Stimulated activated CD8-positive, alpha-beta memory T cell treated with anti-CD3 and anti-CD28 coated beads, Interleukin-4, amount 100 ng/mL, for 1 hour (primary cell): ENCODE results near the gene TRAF3.
"Not testable (repeated sequence)": the region's sequence is repeated elsewhere in the genome, so short reads cannot be mapped to it uniquely, and the experiment has no call there.

Source experiments
- DNase-seq, 2 donors: peaks; one replicate each; pipeline ENCODE4 v3.0.0-alpha.2; 2020; ENCODE audit warnings: low read depth in 2 of 2, low spot score in 1 of 2

Gene TRAF3

DNA sequence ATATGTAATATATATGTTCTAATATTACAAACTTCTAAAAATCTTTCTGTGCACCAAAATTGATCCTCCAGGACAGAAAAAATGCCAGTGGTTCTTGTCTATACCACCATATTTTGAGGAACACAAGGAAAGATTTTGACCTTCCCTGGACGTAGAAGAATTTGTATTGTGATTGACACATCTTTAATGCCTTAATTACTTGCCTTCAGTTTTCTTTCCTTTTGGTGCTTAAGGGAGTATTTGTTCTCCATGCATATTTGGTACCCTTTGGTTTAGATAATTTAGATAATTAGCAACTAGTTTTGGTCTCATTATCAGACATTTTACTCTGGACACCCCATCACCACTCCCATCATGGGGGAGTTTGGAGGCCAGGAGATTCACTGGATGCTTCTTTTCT, 27.6 kb downstream of the TRAF3 start:
- DNase-seq, result no peak

DNA sequence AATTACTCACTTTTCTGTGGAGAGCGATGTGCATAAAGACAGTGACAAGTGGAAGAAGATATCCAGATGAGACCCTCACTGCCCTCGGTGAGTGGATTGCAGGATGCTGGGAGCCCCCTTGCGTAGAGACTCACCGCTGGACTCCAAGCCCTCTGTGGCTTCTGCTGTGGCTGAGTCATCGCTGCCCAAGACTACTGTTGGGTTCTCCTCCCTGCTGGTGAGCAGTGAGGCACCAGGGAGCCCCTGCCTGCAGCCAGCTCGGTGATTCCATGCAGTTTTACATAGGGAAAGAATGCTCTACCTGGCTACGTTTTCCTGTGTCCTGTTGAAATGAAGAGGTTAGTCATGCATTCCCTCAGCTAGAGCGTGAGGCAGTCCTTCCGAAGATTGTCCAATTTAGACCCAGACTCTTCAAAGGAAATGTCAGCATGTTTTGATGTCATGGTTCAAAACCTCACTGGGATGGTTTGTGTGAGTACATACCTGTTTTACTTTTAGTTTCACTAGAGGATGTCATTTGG, 28.2 kb downstream of the TRAF3 start:
- DNase-seq, result no peak

- DNase-seq, result no peak
Measured at GRCh38 chr14:102805941-102806340, 28.7 kb downstream of the TRAF3 start.

DNA sequence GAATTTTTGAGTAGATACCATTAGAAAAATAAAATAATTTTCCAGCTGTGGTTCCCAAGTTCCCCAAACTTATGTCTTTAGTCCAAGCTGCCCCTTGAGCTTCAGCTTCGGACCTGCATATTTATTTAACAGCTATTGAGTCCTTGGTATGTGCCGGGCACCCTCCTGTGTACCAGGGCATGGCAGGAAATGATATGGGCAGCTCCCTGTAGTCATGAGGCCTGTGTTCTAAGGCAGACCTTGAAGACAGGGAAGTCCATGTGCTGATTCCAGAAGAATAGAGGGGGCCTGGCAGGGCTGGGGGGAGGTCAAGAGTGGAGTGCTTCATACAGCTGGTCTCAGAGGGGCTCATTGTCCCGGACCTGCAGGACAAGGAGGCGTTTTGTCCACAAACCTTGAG, 29.2 kb downstream of the TRAF3 start:
- no peak for DNase-seq

GRCh38 chr14:102807013-102807406, 29.8 kb downstream of the TRAF3 start:
- DNase-seq, result no peak

- DNase-seq, result no peak
Measured at GRCh38 chr14:102809870-102810269, 32.6 kb downstream of the TRAF3 start.

DNA sequence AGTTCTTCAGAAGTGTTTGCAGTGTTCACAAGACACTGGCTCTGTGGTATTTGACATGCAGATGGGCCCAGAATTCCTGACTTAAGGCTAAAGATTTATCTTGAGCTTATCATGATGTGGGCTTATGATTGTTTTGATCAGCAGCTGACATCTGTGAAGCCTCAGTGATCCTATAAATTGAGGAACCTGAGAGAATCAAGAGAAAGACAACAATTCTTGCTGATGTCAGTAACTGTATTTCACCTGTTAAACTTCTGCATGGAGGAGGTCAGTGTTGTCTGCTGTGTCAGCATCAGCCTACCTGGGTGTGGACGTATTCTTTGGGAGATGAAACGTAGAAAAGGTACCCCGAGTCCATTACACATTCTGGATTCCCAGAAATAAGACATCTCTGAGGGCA, 33.3 kb downstream of the TRAF3 start:
- DNase-seq, result no peak

DNA sequence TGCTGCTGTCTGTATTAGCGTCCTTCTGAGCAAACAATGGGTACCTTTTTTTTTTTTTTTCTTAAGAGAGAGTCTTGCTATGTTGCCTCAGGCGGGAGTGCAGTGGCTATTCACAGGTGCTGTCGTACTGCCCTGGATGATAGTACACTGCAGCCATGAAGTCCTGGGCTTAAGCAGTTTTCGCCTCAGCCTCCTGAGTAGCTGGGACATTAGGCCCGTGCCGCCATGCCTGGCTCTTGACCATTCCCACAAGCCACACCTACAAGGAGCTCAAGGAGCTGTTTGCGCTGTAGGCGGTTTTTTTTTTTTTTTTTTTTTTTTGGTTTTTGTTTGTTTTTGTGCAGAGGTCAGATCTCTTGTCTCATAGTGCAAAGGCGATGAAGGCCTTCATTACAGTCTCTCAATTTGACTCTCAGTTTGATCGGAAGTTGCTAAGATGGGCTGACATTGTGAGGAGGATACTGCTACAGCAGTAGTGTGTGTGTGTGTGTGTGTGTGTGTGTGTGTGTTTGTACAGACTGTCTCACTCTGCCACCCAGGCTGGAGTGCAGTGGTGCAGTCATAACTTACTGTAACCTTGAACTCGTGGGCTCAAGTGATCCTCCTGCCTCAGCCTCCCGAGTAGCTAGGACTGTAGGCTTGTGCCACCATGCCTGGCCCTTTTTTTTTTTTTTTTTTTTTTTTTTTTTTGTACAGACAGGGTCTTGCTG, 34.2 kb downstream of the TRAF3 start:
- DNase-seq, result no peak

- DNase-seq, result no peak
Measured at GRCh38 chr14:102811971-102812370, 34.7 kb downstream of the TRAF3 start.

DNA sequence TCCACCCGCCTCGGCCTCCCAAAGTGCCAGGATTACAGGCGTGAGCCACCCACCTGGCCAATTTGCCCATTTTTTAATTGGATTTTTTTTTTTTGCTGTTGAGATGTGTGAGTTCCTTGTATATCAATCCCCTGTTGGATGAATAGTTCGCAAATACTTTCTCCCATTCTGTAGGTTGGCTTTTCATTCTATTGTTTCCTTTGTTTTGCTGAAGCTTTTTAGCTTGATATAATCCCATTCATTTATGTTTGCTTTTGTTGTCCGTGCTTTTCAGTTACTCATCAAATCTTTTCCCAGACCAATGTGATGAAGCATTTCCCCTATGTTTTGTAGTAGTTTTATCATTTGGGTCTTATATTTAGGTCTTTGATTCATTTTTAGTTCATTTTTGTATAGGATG, 36.4 kb downstream of the TRAF3 start:
- no peak for DNase-seq

DNA sequence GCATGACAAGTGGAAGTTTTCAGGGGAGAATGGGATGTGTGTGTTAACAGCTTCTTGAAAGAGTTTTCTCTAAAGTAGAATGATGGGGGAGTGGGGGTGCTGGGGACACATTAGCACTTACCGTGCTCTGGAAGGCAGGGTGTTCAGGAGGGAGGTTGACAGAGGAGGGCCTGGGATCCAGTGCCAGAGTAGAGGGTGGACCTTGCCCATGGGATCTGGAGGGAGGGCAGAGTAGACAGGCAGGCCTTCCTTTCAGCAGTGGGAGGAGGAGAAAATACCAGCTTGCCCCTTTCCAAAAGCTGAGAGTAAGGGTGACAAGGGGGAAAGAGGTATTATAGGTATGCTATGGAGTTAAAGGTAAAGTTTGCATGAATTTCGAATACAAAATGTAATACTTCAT, 40.1 kb downstream of the TRAF3 start:
- no peak for DNase-seq

DNA sequence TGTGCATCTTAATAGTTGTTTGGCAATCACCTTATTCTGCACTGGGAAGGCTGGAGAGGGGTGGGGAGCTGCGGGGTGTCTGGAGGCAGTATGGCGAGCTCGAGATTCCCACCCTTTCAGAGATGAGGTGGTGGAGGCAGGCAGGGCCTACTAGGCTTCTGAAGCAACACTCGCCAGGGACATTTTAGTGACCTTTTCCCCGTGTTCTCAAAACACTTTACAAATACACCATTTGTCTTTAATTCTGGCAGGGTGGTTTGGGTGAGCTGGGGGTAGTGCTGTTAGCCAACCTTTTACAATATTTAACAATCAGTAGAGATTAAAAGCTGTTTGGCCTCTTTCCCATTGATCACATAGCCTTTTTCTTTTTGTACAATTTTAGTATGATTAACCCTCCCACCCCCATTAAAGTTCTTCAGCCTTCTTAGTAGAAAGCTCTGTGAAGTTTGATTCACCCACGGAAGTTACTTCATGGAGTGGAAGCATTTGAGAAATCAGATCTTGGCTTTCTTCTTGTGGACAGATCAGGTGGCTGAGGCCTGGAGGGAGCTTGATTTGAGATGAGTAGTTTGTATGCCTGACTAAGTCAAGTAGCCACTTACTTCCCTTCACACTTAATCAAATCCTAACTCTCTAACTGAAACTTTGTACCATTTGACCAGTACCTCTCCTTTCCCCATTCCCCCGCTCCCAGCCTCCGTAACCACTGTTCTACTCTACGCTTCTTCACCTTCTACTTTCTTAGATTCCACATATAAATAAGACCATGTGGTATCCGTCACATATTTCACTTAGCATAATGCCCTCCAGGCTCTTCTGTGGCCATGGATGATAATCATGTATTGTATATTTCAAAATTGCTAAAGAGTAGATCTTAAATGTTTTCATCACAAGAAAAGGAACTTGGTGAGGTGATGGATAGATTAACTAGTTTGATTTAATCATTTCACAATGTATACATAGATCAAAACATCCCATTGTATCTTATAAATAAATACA, 41.0 kb downstream of the TRAF3 start:
- DNase-seq, result no peak

GRCh38 chr14:102819176-102819628, 42.0 kb downstream of the TRAF3 start:
- no peak for DNase-seq

GRCh38 chr14:102819747-102820330, 42.6 kb downstream of the TRAF3 start:
- no peak for DNase-seq

DNA sequence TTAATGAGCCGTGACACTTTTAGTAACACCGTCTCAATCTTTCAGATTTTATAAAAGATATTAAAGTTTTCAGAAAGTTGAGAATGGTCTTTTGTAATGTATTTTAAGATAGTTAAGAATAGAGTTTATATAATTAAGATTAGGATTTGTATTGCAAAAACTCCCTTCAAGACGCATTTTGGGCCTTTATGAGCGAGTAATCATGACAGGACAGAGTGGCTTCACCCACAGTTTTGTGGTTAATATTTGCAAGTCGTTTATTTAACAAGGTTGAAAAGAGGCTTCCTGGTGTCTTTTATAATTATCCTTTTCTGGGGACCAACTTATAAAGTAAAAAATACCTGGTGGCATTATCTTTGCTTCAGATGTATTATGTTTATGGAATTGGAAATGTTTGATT, 44.0 kb downstream of the TRAF3 start:
- DNase-seq, result no peak

DNA sequence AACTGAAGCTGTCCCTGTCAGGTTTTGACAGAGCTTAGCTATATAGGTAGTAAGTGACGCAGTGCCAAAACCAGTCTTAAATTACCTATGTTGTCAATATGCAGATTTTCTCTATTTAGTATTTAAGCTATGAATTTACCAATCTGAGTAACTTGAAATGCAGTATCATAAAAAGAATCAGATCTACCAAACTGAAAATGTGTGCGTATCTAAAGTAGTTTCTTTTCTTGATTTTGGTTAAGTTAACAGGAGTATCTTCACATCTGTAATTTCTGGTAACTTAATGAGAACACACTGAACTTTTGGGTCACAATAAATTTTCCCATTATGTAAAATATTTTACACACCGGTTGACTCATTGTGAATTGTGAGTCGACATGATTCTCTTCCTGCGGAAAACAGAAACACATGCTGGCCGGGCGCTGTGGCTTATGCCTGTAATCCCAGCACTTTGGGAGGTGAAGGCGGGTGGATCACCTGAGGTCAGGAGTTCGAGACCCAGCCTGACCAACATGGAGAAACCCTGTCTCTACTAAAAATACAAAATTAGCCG, 45.1 kb downstream of the TRAF3 start:
- DNase-seq, result no peak

DNA sequence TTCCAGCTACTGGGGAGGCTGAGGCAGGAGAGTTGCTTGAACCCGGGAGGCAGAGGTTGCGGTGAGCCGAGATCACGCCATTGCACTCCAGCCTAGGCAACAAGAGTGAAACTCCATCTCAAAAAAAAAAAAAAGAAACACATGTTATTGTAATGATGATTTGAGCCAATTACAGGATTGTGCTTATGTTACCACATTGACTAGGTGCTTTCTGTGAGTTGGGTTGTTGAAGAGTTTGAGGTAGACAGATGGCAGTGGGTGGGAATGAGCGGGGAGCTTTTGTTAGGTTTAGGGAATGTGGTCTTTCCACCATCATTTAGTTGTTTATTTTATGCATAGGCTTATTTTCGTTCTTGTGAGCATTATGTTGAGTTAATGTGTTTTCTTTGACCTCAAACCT, 45.6 kb downstream of the TRAF3 start:
- not testable (repeated sequence) for DNase-seq

- no peak for DNase-seq
Measured at GRCh38 chr14:102823546-102823945, 46.3 kb downstream of the TRAF3 start.

DNA sequence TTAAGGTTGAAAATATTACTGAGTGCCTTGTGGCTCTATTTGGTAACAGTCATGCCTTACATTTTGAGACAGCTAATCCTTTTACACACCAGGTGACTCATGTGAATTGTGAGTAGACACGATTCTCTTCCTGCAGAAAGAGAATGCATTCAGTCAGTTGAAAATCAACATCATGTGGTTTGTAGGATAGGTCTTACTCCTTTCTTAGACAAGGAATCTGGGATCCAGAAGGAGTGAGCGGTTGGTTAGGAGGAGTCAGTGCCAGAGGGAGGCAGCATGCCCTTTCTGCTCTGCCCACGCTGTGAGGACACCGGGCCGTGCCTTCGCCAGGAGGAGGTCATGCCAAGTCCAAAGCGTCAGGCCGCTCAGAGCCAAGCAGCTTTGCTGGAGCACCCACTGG, 47.6 kb downstream of the TRAF3 start:
- no peak for DNase-seq

- no peak for DNase-seq
Measured at GRCh38 chr14:102825307-102826095, 48.3 kb downstream of the TRAF3 start.

DNA sequence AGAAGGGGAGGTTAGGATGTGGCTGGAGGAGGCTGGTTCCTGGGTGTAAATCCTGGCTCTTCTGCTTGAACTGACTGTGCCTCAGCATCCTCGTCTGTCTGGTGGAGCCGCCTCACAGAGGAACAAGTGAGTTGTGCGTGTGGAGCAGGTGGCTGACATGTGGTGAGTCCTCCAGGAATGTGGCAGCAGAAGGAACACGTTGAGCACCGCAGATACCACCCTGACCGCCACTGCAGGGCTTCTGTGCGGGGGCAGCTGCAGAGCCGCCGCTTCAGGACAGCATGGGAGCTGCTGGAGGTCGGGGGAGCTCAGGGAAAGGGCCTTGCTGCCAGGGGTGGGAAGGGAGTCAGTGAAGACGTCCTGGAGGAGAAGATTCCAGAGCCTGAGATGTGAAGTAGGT, 48.9 kb downstream of the TRAF3 start:
- no peak for DNase-seq
